Measurements from ENCODE around the gene EMILIN2. TPM values are rescaled to one million over a fixed set of nuclear protein-coding genes. Genes with fewer than 3 reads are reported as not detected.
"Not testable (repeated sequence)": the region's sequence is repeated elsewhere in the genome, so short reads cannot be mapped to it uniquely, and the experiment has no call there.

The EMILIN2 gene
- total RNA-seq (10 to 100 TPM in 4 of 5 donors, 1 to 10 TPM in 1; 3.3 to 19.2 (median 15.0) TPM), total RNA-seq (4.5 to 61.7 (median 8.0) reads per million in 29 experiments)
- total RNA-seq (2013) = 6.0 TPM

GRCh38 chr18:2846636-2847316 lies at the start of gene EMILIN2:
TSS of gene EMILIN2 (plus strand) at chr18:2847006. CDS start at chr18:2847189, 183 bp downstream.
- peaks cover 22 to 24% (median 23%) of the 10 kb centered on the region in 3 donors for H3K4me1 Mint-ChIP-seq
- DNase-seq = peak in 34 of 35 experiments; percentile 8 to 74 (median 40)
- Histone ChIP-seq H3K27me3 (replicated peaks in 1 of 2; ENCODE audit: control insufficient read depth in 2 of 2, extremely low read depth in 1 of 2, insufficient read depth in 2 of 2, low read length in 1 of 2) (peaks cover 5 to 47% of the 10 kb centered on the region in 2 experiments), H3K36me3 (ENCODE audit: control insufficient read depth in 2 of 2, extremely low read depth in 1 of 2, insufficient read depth in 1 of 2, low read length in 1 of 2) (no peaks in the 10 kb centered on the region), H3K4me3 (ENCODE audit: control insufficient read depth in 1 of 2, extremely low read depth in 1 of 2, low read length in 1 of 2) (peak within 1 kb of the TSS; percentile 52 to 85), H3K4me1 (ENCODE audit: control insufficient read depth in 1 of 2, extremely low read depth in 1 of 2, insufficient read depth in 2 of 2, low read length in 2 of 2) (peaks cover 4 to 23% of the 10 kb centered on the region in 2 experiments), H3K27ac (ENCODE audit: low read length) (no peak within 1 kb of the TSS), H3K9me3 (no peaks in the 10 kb centered on the region)
- POLR2A ChIA-PET = interaction anchor here in 1 of 2 donors (0.6 to 0.7 kb wide), 2 partner anchors 12 to 739 kb away, joined by 3 read pairs; no protein-coding TSS in a partner anchor
- no peaks in the 10 kb centered on the region for H3K36me3 Mint-ChIP-seq
- peak within 1 kb of the TSS; percentile 77 to 91 (median 86) for H3K4me3 Mint-ChIP-seq
- CTCF ChIA-PET = interaction anchor here in 1 of 2 donors (0.5 to 0.7 kb wide), 2 partner anchors 51 to 87 kb away, joined by 5 read pairs; no protein-coding TSS in a partner anchor
- peaks cover 43 to 48% of the 10 kb centered on the region in 2 donors for H3K27me3 Mint-ChIP-seq
- ATAC-seq (replicated peaks in 1 of 4) = peak; percentile 44 to 63 (median 50)
- under 1% methylated on average over 63 of the region's 80 CpGs for WGBS (ENCODE audit: insufficient coverage)
- H3K9me3 Mint-ChIP-seq = no peaks in the 10 kb centered on the region
- no peak within 1 kb of the TSS for H3K27ac Mint-ChIP-seq

GRCh38 chr18:2797951-2798350 lies 48.9 kb upstream of the EMILIN2 start:
- Histone ChIP-seq H3K9me3 (no peaks in the 10 kb centered on the region), H3K27ac (ENCODE audit: low read length) (no peak overlapping the region), H3K27me3 (replicated peaks in 1 of 2; ENCODE audit: control insufficient read depth in 2 of 2, extremely low read depth in 1 of 2, insufficient read depth in 2 of 2, low read length in 1 of 2) (no peaks in the 10 kb centered on the region), H3K36me3 (ENCODE audit: control insufficient read depth in 2 of 2, extremely low read depth in 1 of 2, insufficient read depth in 1 of 2, low read length in 1 of 2) (peaks cover 4 to 71% of the 10 kb centered on the region in 2 donors), H3K4me3 (ENCODE audit: control insufficient read depth in 1 of 2, extremely low read depth in 1 of 2, low read length in 1 of 2) (no peak overlapping the region), H3K4me1 (ENCODE audit: control insufficient read depth in 1 of 2, extremely low read depth in 1 of 2, insufficient read depth in 2 of 2, low read length in 2 of 2) (no peaks in the 10 kb centered on the region)
- no peak for ATAC-seq (replicated peaks in 1 of 4)
- CTCF ChIA-PET = no interaction called here
- H3K9me3 Mint-ChIP-seq = no peaks in the 10 kb centered on the region
- H3K27me3 Mint-ChIP-seq = no peaks in the 10 kb centered on the region
- H3K4me3 Mint-ChIP-seq = no peak overlapping the region
- DNase-seq = no peak
- H3K36me3 Mint-ChIP-seq = peaks cover 58% of the 10 kb centered on the region
- WGBS (ENCODE audit: insufficient coverage) = no CpG with 5 or more reads among the region's 1 CpG
- no peak overlapping the region for H3K27ac Mint-ChIP-seq
- POLR2A ChIA-PET = no interaction called here
- peaks cover 9 to 10% (median 9%) of the 10 kb centered on the region in 3 donors for H3K4me1 Mint-ChIP-seq

- no peak overlapping the region for H3K27ac Mint-ChIP-seq
- H3K27me3 Mint-ChIP-seq = no peaks in the 10 kb centered on the region
- Histone ChIP-seq H3K27ac (ENCODE audit: low read length) (no peak overlapping the region), H3K4me1 (ENCODE audit: control insufficient read depth in 1 of 2, extremely low read depth in 1 of 2, insufficient read depth in 2 of 2, low read length in 2 of 2) (no peaks in the 10 kb centered on the region), H3K36me3 (ENCODE audit: control insufficient read depth in 2 of 2, extremely low read depth in 1 of 2, insufficient read depth in 1 of 2, low read length in 1 of 2) (peaks cover 4 to 73% of the 10 kb centered on the region in 2 donors), H3K4me3 (ENCODE audit: control insufficient read depth in 1 of 2, extremely low read depth in 1 of 2, low read length in 1 of 2) (no peak overlapping the region), H3K9me3 (no peaks in the 10 kb centered on the region), H3K27me3 (replicated peaks in 1 of 2; ENCODE audit: control insufficient read depth in 2 of 2, extremely low read depth in 1 of 2, insufficient read depth in 2 of 2, low read length in 1 of 2) (no peaks in the 10 kb centered on the region)
- ATAC-seq (replicated peaks in 1 of 4) = no peak
- H3K36me3 Mint-ChIP-seq = peaks cover 65% of the 10 kb centered on the region
- peaks cover 7 to 10% (median 9%) of the 10 kb centered on the region in 3 donors for H3K4me1 Mint-ChIP-seq
- ChIA-PET POLR2A (interaction anchor here in 1 of 2 donors (0.7 kb wide), 1 partner anchor 9 kb away, joined by 3 read pairs; no protein-coding TSS in a partner anchor), CTCF (no interaction called here)
- no peak overlapping the region for H3K4me3 Mint-ChIP-seq
- no peak for DNase-seq
- WGBS (ENCODE audit: insufficient coverage) = no CpG with 5 or more reads among the region's 2 CpGs
- H3K9me3 Mint-ChIP-seq = no peaks in the 10 kb centered on the region
These were observed 47.4 kb upstream of the EMILIN2 start for GRCh38 chr18:2799369-2799768.

GRCh38 chr18:2805970-2806943 lies 40.5 kb upstream of the EMILIN2 start:
- Mint-ChIP-seq H3K36me3 (peaks cover 41% of the 10 kb centered on the region), H3K27me3 (no peaks in the 10 kb centered on the region), H3K4me3 (no peak overlapping the region), H3K27ac (peak overlapping the region in 1 of 2 donors; percentile 6), H3K9me3 (peaks cover 12 to 19% (median 12%) of the 10 kb centered on the region in 3 donors), H3K4me1 (no peaks in the 10 kb centered on the region)
- DNase-seq (no peak), ATAC-seq (replicated peaks in 1 of 4) (peak in 2 of 4 experiments; percentile 13 to 17)
- CTCF ChIA-PET = interaction anchor here in 1 of 2 donors (0.8 kb wide), 1 partner anchor 112 kb away, joined by 3 read pairs; no protein-coding TSS in a partner anchor
- no peaks in the 10 kb centered on the region for H3K4me1 ChIP-seq (ENCODE audit: control insufficient read depth in 1 of 2, extremely low read depth in 1 of 2, insufficient read depth in 2 of 2, low read length in 2 of 2)
- no peaks in the 10 kb centered on the region for H3K27me3 ChIP-seq (replicated peaks in 1 of 2; ENCODE audit: control insufficient read depth in 2 of 2, extremely low read depth in 1 of 2, insufficient read depth in 2 of 2, low read length in 1 of 2)
- no peak overlapping the region for H3K27ac ChIP-seq (ENCODE audit: low read length)
- no peaks in the 10 kb centered on the region for H3K9me3 ChIP-seq
- WGBS (ENCODE audit: insufficient coverage) = 90% methylated on average over 1 of the region's 8 CpGs
- POLR2A ChIA-PET = no interaction called here
- H3K36me3 ChIP-seq (ENCODE audit: control insufficient read depth in 2 of 2, extremely low read depth in 1 of 2, insufficient read depth in 1 of 2, low read length in 1 of 2) = peaks cover 0 to 26% of the 10 kb centered on the region in 2 donors
- no peak overlapping the region for H3K4me3 ChIP-seq (ENCODE audit: control insufficient read depth in 1 of 2, extremely low read depth in 1 of 2, low read length in 1 of 2)

GRCh38 chr18:2808640-2809039 lies 38.2 kb upstream of the EMILIN2 start:
- H3K4me3 ChIP-seq (ENCODE audit: control insufficient read depth in 1 of 2, extremely low read depth in 1 of 2, low read length in 1 of 2); DNase-seq; H3K27ac ChIP-seq (ENCODE audit: low read length); H3K4me1 Mint-ChIP-seq; H3K4me3 Mint-ChIP-seq; ATAC-seq (replicated peaks in 1 of 4); CTCF ChIA-PET; H3K27me3 Mint-ChIP-seq; H3K4me1 ChIP-seq (ENCODE audit: control insufficient read depth in 1 of 2, extremely low read depth in 1 of 2, insufficient read depth in 2 of 2, low read length in 2 of 2); POLR2A ChIA-PET; H3K9me3 ChIP-seq; H3K27me3 ChIP-seq (replicated peaks in 1 of 2; ENCODE audit: control insufficient read depth in 2 of 2, extremely low read depth in 1 of 2, insufficient read depth in 2 of 2, low read length in 1 of 2); H3K27ac Mint-ChIP-seq: not testable (repeated sequence)
- H3K36me3 ChIP-seq (ENCODE audit: control insufficient read depth in 2 of 2, extremely low read depth in 1 of 2, insufficient read depth in 1 of 2, low read length in 1 of 2) = peaks cover 0 to 13% of the 10 kb centered on the region in 2 donors
- Mint-ChIP-seq H3K36me3 (peaks cover 32% of the 10 kb centered on the region), H3K9me3 (peaks cover 21 to 41% (median 25%) of the 10 kb centered on the region in 3 donors)
- WGBS (ENCODE audit: insufficient coverage) = 100% methylated on average over 1 of the region's 2 CpGs

- peak in 1 of 4 experiments; percentile 26 for ATAC-seq (replicated peaks in 1 of 4)
These were observed 37.1 kb upstream of the EMILIN2 start for GRCh38 chr18:2809666-2810183.

More at GRCh38 chr18:2809666-2810183, 37.1 kb upstream of the EMILIN2 start:
- H3K4me1 Mint-ChIP-seq; H3K4me3 Mint-ChIP-seq; H3K27ac Mint-ChIP-seq; DNase-seq; H3K27me3 Mint-ChIP-seq; H3K27ac ChIP-seq (ENCODE audit: low read length); H3K4me3 ChIP-seq (ENCODE audit: control insufficient read depth in 1 of 2, extremely low read depth in 1 of 2, low read length in 1 of 2); H3K9me3 ChIP-seq; POLR2A ChIA-PET; H3K36me3 ChIP-seq (ENCODE audit: control insufficient read depth in 2 of 2, extremely low read depth in 1 of 2, insufficient read depth in 1 of 2, low read length in 1 of 2); H3K4me1 ChIP-seq (ENCODE audit: control insufficient read depth in 1 of 2, extremely low read depth in 1 of 2, insufficient read depth in 2 of 2, low read length in 2 of 2); H3K27me3 ChIP-seq (replicated peaks in 1 of 2; ENCODE audit: control insufficient read depth in 2 of 2, extremely low read depth in 1 of 2, insufficient read depth in 2 of 2, low read length in 1 of 2): not testable (repeated sequence)
- CTCF ChIA-PET = interaction anchor here in 1 of 2 donors (0.7 kb wide), 1 partner anchor 81 kb away, joined by 8 read pairs; no protein-coding TSS in a partner anchor
- Mint-ChIP-seq H3K36me3 (peaks cover 25% of the 10 kb centered on the region), H3K9me3 (peaks cover 25 to 48% (median 26%) of the 10 kb centered on the region in 3 donors)
- 92% methylated on average over 6 of the region's 6 CpGs for WGBS (ENCODE audit: insufficient coverage)
